ACHN (cell line): ENCODE measurements around the gene PLEKHA6.

ENCODE experiments used
- DNase-seq: peaks from one replicate; pipeline ENCODE4 v3.0.0-alpha.2; 2015
- in situ Hi-C: cut with HindIII; loops from 2 replicates; pipeline ENCODE4 v1.10.0; 2017; ENCODE audit warnings: low sequenced_read_pairs, low pct_ligation_motif_present, low pct_unique_long_range_greater_than_20kb

Gene PLEKHA6

GRCh38 chr1:204216880-204217647 is 142.7 kb downstream of the PLEKHA6 start:
- DNase-seq: no peak
- in situ Hi-C loops: no loop called here

- in situ Hi-C loops: no loop called here
- DNase-seq: no peak
These were observed 143.5 kb downstream of the PLEKHA6 start for GRCh38 chr1:204216236-204216635.

GRCh38 chr1:204213668-204214662 is 145.8 kb downstream of the PLEKHA6 start, which contains the start of gene GOLT1A:
GOLT1A (minus strand) TSS chr1:204213988; CDS start chr1:204213906, 82 bp downstream.
- in situ Hi-C loops: no loop called here
- peak; percentile 98 for DNase-seq

- in situ Hi-C loops: no loop called here
- DNase-seq: no peak
These were observed 147.0 kb downstream of the PLEKHA6 start for GRCh38 chr1:204212715-204213114.

GRCh38 chr1:204211046-204211445 is 148.7 kb downstream of the PLEKHA6 start:
- in situ Hi-C loops: no loop called here
- no peak for DNase-seq

GRCh38 chr1:204207136-204207616 is 152.6 kb downstream of the PLEKHA6 start:
- in situ Hi-C loops: no loop called here
- DNase-seq: peak; percentile 28

- in situ Hi-C loops: no loop called here
- DNase-seq: no peak
These were observed 153.6 kb downstream of the PLEKHA6 start for GRCh38 chr1:204206121-204206520.

GRCh38 chr1:204205486-204205885 is 154.2 kb downstream of the PLEKHA6 start:
- DNase-seq: no peak
- in situ Hi-C loops: no loop called here

- no peak for DNase-seq
- in situ Hi-C loops: no loop called here
These were observed 154.8 kb downstream of the PLEKHA6 start for GRCh38 chr1:204204944-204205343.

- in situ Hi-C loops: no loop called here
- peak; percentile 28 for DNase-seq
These were observed 156.4 kb downstream of the PLEKHA6 start for GRCh38 chr1:204203206-204203767.

GRCh38 chr1:204202481-204202880 is 157.2 kb downstream of the PLEKHA6 start:
- in situ Hi-C loops: no loop called here
- DNase-seq: no peak

GRCh38 chr1:204201348-204202040 is 158.2 kb downstream of the PLEKHA6 start:
- in situ Hi-C loops: no loop called here
- no peak for DNase-seq

- in situ Hi-C loops: no loop called here
- no peak for DNase-seq
These were observed 160.2 kb downstream of the PLEKHA6 start for GRCh38 chr1:204199579-204199978.

GRCh38 chr1:204198348-204199340 is 161.1 kb downstream of the PLEKHA6 start:
- DNase-seq: peak; percentile 78
- in situ Hi-C loops: no loop called here

- in situ Hi-C loops: no loop called here
- no peak for DNase-seq
These were observed 162.7 kb downstream of the PLEKHA6 start for GRCh38 chr1:204197068-204197467.

- in situ Hi-C loops: no loop called here
- DNase-seq: no peak
These were observed 163.5 kb downstream of the PLEKHA6 start, which contains the start of gene KISS1 for GRCh38 chr1:204196068-204196795. KISS1 (minus strand) TSS chr1:204196491; CDS start chr1:204192876, 3,615 bp downstream.
